HG03354 (cell line): ENCODE data around the gene TEX35.
A peak's percentile ranks its signal among the peaks of the same experiment; 100 is the strongest.

Source experiments
- ATAC-seq: cut with Tn5 transposase; IDR thresholded peaks from one replicate; pipeline ENCODE4 v1.9.1; 2021; ENCODE audit warnings: mild to moderate bottlenecking; ENCODE audit not compliant: unreplicated experiment, poor library complexity, severe bottlenecking

The TEX35 gene

GRCh38 chr1:178510155-178510554 lies 2.8 kb upstream of the TEX35 start:
- no peak for ATAC-seq

DNA sequence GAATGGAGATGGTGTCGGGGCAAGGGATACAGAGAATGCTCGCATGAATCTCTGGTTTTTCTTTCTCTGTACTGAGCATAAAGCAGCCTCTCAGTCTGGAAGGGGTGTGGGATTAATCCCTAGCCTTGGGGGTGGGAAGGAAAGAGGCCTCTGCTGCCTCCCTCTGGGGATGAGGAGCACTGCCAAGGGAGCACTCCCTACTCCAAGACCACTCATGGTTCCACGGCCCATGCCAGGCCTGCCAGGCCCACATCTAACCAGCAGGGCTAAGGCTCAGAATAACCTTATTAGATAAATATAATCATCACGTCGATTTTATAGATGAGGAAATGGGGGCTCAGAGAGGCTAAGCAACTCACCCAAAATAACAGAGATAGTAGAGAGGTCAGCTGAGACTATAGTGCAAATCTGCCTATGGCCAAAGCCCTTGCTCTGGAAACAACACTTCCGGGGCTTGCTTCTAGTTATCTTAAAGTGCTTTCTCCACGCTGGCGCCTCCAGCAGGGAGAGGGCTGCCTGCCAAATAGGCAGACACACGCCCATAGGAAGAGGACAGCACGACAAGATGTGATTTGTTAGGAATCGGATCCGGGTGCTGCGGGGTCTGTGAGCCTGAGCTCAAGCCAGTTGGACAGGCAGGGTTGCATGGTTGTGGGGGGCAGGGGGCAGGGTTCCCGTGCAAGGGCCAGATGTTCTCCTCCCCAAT lies 522 bp downstream of the TEX35 start:
- no peak for ATAC-seq

DNA sequence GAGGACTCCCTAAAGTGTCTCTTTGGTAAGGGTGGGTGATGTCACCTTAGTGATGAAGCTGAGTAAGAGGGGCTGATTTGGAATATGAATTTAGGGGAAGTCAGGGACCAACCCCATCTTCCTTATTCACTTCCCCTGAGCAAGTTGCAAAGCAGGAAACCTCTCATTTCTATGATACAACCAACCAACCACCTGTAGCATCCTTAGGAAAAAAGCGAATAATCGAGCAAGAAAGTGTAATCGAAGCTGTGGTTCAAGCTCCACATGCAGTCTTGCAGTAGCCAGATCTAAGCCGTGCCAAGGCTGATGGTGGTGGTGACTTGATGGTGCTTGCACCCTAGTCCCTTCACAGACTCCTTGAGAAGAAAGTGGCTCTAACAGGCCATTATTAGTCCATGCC lies 3.2 kb downstream of the TEX35 start:
- no peak for ATAC-seq

GRCh38 chr1:178518894-178519293 lies 6.0 kb downstream of the TEX35 start:
- no peak for ATAC-seq

- no peak for ATAC-seq
Observed at GRCh38 chr1:178520803-178521202, 7.9 kb downstream of the TEX35 start.

- no peak for ATAC-seq
Observed at GRCh38 chr1:178521241-178521640, 8.3 kb downstream of the TEX35 start.

DNA sequence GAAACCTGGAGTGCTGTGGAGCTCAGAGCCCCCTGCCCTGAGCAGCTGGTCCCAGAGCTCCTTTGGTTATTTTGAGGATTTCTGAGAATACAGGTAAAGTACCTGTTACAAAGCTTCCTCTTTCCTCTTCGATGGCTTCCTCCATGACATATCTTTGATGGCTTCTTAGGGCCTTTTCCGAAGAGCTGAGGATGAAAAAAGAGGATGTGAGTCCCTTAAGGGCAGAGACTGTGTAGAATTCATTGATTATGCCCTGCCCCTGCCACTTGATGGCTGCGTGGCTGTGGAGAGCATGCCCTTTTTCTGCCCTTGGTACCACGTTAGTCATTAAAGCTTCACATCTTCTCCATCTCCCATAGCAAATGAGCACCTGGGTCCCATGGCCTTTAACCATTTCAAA lies 14.2 kb downstream of the TEX35 start:
- ATAC-seq: no peak

DNA sequence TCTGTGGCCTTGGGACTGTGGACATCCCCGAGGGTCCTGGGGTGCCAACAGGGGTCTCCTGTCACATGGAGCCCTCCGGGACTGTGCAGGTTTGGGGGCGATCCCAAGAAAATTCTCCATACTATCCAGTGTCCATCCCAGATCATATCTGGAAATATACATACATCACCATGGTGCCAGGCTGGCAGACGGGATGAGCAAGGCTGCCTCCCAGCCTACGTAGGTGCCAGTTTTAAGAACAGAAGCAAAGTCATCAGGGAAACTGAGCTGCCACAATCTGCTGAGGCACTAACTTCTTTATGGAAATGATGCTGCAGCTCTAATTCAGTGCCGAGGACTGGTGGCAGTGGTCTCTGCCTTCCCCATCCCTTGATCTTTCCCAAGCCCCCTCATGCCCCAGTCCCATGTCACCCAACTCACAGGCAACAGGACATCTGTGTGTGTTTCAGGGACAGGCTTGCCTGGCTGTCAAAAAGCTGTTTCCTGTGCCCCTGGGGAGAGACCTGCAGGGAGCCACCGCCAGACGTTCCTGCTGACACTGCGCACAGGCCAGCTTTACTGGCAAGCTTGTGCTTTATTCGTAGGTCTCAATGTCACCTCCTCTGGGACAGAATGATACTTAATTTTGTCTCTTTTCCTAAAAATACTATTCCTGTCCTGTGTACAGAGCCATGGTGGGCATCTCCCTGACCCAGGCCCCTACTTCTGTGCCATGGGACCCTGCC lies 15.5 kb downstream of the TEX35 start:
- ATAC-seq: no peak

DNA sequence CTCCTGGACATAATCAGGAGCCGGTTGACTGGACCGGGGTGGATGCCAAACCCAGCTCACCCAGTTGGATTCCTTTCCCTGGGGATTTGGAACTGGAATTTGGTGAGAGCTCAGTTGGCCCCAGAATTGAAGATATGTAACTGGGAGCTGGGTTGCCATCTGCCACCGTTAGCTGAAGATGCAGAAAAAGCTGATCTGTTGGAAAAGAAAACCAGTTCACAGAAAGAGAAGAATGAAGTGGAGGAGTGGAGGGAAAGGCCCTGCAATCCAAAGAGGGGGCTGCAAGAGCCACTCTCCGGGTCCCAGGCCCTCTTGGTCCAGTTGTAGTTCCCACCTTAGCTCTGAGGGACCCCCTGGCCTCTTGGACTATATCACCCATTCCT lies 16.0 kb downstream of the TEX35 start:
- no peak for ATAC-seq

GRCh38 chr1:178529364-178530036 lies 16.6 kb downstream of the TEX35 start:
- ATAC-seq: no peak

DNA sequence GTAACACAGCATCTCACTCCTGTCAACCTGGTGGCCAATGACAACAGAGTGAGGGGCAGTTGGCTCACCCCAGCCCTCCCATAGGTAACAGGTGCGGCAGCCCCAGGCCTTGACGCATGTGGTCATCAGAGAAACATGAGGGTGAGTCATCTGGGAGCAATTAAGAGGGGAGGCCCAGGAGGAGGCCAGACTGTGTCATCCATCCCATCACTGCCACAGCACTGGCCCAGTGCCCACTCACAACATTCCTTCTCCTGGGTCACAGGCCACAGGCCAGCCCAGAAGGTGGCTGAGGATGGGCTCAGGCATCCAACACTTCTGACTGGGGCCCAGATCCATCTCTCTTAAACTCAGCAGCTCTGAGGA lies 17.1 kb downstream of the TEX35 start:
- no peak for ATAC-seq

- no peak for ATAC-seq
Observed at GRCh38 chr1:178530502-178530901, 17.6 kb downstream of the TEX35 start.

DNA sequence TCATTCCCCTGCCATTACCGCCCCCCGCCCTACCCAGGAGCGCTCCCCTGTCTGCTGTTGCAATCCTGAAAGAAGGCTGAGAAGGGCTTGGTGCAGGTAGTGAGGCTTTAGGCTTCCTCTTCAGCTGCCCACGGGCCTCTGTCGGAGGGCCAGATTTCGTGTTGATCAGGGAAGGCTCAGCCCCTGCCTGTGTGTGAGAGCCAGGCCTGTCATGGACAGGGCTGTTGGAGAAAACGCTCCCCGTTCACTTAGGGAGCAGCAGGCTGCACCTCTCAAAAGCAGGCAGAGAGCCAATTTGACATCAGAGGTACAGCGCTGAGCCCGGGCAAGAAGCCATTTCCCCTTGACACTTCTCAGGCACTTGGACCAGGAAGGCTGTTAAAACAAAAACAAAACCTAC lies 19.0 kb downstream of the TEX35 start:
- ATAC-seq: peak; percentile 20

DNA sequence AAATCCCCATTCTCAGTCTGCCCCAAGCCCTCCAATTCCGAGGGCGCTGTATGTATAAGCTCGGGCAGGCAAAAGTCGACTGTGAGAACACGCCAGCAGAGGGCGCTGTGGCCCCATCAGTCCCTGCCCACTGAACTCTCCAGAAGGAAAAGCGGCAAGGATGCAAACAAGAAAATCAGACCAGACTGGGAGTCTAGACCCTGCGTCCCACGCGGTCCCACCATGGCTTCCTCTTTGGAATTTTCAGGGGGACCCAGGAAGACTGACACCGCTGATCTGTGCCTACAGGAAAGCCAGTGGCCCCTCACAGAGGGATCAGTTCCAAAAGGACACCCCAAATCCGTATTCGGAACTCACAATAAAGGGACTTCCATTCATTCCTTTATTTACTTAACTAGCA lies 19.5 kb downstream of the TEX35 start:
- peak; percentile 83 for ATAC-seq

DNA sequence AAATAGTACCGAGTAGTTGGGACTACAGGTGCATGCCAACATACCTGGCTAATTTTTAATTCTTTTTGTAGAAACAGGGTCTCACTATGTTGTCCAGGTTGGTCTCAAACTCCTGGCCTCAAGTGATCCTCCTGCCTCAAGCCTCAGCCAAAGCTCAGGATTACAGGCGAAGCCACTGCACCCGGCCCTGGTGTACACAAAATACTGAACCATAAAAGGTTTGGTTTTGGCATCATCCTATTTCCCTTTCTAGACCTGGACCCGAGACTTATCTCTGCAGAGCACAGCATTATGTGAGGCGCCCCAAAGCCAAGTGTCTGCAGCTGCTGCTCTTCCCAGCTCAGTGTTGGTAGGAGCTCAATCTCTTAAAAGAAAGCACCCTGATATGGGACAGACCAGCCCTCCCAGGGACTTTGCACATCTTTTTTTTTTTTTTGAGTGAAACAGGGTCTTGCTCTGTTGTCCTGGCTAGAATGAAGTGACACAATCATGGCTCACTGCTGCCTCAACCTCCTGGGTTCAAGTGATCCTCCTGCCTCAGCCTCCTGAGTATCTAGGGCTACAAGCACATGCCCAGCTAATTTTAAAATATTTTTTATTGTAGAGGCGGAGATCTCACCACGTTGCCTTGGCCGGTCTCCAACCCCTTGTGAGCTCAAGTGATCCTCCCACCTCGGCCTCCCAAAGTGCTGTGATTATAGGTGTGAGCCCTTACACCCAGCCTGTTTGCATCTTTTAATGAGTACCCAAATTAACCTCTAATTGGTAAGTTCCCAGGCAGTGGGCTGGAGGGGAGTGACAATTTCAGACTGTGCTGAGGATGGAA lies 20.4 kb downstream of the TEX35 start:
- no peak for ATAC-seq

DNA sequence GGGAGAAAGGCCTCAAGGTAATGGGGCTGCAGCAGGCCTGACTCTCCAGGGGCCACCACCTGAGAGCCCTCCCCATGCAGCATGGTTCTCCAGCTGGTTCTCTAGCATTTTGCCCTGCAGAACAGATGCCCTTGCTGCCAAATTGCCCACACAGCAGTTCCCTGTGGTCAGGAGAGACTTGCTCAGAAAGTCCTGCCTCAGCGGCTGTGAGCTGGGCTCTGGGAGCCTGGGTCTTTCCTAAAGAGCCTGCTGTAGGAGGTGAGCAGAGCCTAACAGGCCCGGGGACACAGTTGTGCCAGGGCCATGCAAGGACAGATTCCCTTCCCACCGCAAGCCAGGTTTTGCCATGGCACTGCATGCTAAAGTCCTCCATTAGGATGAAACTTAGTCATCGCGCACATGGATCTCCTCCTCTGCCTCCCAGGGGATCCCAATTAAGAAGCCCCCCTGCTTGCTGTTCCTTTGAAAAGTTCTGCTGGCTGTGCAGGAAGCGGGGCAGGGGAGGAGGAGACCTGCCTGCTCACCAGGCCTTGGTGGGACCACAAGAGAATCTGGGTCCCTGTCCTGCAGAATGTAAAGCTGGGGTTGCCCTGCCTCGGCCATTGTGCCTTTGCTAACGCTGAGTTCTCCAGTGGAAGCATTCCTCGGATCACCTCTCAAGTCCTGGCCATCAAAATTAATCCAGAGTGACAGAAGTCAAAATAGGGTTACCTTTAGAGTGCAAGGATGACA lies 21.4 kb downstream of the TEX35 start:
- ATAC-seq: no peak

DNA sequence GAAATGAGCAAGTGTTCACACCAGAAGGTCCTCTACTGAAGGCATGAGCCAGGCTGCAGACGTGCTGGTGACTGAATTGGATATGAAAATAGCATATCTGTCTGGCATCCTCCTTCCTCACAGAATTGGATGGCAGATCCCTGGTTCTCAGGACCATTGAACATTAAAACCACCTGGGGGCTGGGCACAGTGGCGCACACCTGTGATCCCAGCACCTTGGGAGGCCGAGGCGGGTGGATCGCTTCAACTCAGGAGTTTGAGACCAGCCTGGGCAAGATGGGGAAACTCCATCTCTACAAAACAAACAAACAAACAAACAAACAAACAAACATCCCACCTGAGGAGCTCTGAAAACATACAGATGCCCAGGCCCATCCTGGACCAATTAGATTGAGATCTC lies 23.4 kb downstream of the TEX35 start:
- no peak for ATAC-seq

- ATAC-seq: no peak
Observed at GRCh38 chr1:178536844-178537371, 24.0 kb downstream of the TEX35 start.

DNA sequence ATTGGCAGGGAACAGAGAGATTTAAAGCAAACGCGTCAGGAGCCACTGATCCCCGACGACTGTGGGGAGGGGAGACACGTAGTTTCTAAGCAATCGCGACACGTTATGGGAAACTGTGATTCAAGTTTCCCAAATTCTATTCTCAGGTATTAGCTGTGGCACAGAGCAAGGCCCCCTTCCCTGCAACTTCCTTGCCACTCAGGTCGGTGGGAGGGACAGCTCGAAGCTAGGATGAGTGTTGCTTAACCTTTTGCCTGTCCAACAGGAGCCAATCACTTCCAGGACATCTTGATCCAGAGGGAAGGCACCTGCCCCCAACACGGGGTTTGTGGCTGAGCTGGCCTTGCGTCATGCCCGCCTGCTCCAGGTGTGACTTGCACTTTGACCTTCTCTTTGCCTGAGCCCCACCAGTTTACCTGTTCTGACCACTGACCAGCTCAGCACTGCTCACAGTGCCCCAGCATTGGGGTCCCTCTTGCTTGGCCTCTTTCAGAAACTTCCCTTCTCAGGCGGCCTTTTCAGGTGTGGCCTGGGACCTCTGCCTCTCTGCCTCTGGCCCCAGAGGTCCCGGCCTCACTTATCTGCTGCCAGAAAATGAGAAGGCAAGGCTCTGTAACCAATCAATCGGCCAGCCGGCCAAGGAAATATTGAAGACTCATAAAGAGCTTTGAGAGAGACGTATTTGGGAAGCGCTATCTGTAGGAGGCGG lies 24.6 kb downstream of the TEX35 start:
- ATAC-seq: no peak
